HepG2 (cell line): ENCODE measurements around the gene NOXO1. TPM values are rescaled to one million over a fixed set of nuclear protein-coding genes. Genes with fewer than 3 reads are reported as not detected.

Source experiments
- ATF4 ChIP-seq, 2 experiments: fragments of 450-650 bp in 1 of 2; sonication (generic) in 1 of 2; formaldehyde crosslinking; IDR thresholded peaks; 2 replicates each; pipeline versions ENCODE4 v1.5.0 to v1.8.0; 2020 to 2022; ENCODE audit warnings: mild to moderate bottlenecking in 1 of 2, missing genetic modification reagents in 1 of 2
- ATF5 ChIP-seq: sonication (generic); formaldehyde crosslinking; IDR thresholded peaks from 2 replicates; pipeline ENCODE4 v1.4.0; 2020; ENCODE audit warnings: mild to moderate bottlenecking, low read depth, missing genetic modification reagents
- ESRRA ChIP-seq: sonication (generic); formaldehyde crosslinking; IDR thresholded peaks from 2 replicates; pipeline ENCODE4 v1.5.1; 2020; ENCODE audit warnings: mild to moderate bottlenecking, low read depth, missing genetic modification reagents
- FOSL2 ChIP-seq: sonication (generic); formaldehyde crosslinking; IDR thresholded peaks from 2 replicates; pipeline ENCODE4 v1.4.0; 2020; ENCODE audit warnings: missing genetic modification reagents
- GZF1 ChIP-seq: sonication (generic); formaldehyde crosslinking; IDR thresholded peaks from 2 replicates; pipeline ENCODE4 v1.5.1; 2020; ENCODE audit warnings: mild to moderate bottlenecking, missing genetic modification reagents
- JUN ChIP-seq: sonication (generic); formaldehyde crosslinking; IDR thresholded peaks from 2 replicates; pipeline ENCODE4 v1.4.0; 2020; ENCODE audit warnings: mild to moderate bottlenecking, missing genetic modification reagents
- REXO4 ChIP-seq: sonication (generic); formaldehyde crosslinking; IDR thresholded peaks from 2 replicates; pipeline ENCODE4 v1.8.0; 2022; ENCODE audit warnings: missing genetic modification reagents, mild to moderate bottlenecking, borderline replicate concordance
- RXRA ChIP-seq: sonication (generic); formaldehyde crosslinking; IDR thresholded peaks from 2 replicates; pipeline ENCODE4 v1.5.1; 2020; ENCODE audit warnings: missing genetic modification reagents
- SP5 ChIP-seq: IDR thresholded peaks from 2 replicates; pipeline ENCODE4 v1.6.1; 2016; ENCODE audit warnings: low read depth, borderline replicate concordance
- UBTF ChIP-seq: sonication (generic); formaldehyde crosslinking; IDR thresholded peaks from 2 replicates; pipeline ENCODE4 v1.4.0; 2020; ENCODE audit warnings: mild to moderate bottlenecking, missing genetic modification reagents
- YEATS4 ChIP-seq: sonication (generic); formaldehyde crosslinking; IDR thresholded peaks from 2 replicates; pipeline ENCODE4 v1.4.0; 2020; ENCODE audit warnings: missing genetic modification reagents, borderline replicate concordance
- ZBTB44 ChIP-seq: sonication (generic); formaldehyde crosslinking; IDR thresholded peaks from 2 replicates; pipeline ENCODE4 v1.4.0; 2020; ENCODE audit warnings: missing genetic modification reagents
- ZMYM3 ChIP-seq: sonication (generic); formaldehyde crosslinking; IDR thresholded peaks from 2 replicates; pipeline ENCODE4 v1.5.1; 2020; ENCODE audit warnings: mild to moderate bottlenecking, missing genetic modification reagents
- ZNF17 ChIP-seq: sonication (generic); formaldehyde crosslinking; IDR thresholded peaks from 2 replicates; pipeline ENCODE4 v1.5.0; 2020; ENCODE audit warnings: mild to moderate bottlenecking, missing genetic modification reagents
- ZNF331 ChIP-seq: sonication (generic); formaldehyde crosslinking; IDR thresholded peaks from 2 replicates; pipeline ENCODE4 v1.4.0; 2020; ENCODE audit warnings: missing genetic modification reagents
- ZNF451 ChIP-seq: sonication (generic); formaldehyde crosslinking; IDR thresholded peaks from 2 replicates; pipeline ENCODE4 v1.5.0; 2020; ENCODE audit warnings: mild to moderate bottlenecking, missing genetic modification reagents
- ZNF878 ChIP-seq: sonication (generic); formaldehyde crosslinking; IDR thresholded peaks from 2 replicates; pipeline ENCODE4 v1.8.1; 2023; ENCODE audit warnings: mild to moderate bottlenecking, missing genetic modification reagents, moderate library complexity
- ZSCAN9 ChIP-seq: IDR thresholded peaks from 2 replicates; pipeline ENCODE4 v1.6.1; 2016; ENCODE audit warnings: borderline replicate concordance
- ZUFSP ChIP-seq: sonication (generic); formaldehyde crosslinking; IDR thresholded peaks from 2 replicates; pipeline ENCODE4 v1.9.0; 2021; ENCODE audit warnings: missing genetic modification reagents, mild to moderate bottlenecking, borderline replicate concordance
- polyA plus RNA-seq, 8 experiments: library from polyadenylated mRNA; depleted of rRNA in 3 of 8; stranded (reverse) in 7 of 8; unstranded in 1 of 8; fragments of >200 nt; fragmentation: Illumina TruSeq in 4 of 8; extraction: Trizol in 4 of 8; gene quantifications; 2 replicates each; pipeline versions ENCODE4 v1.2.1 to v1.2.3, GENCODE V29; 2011 to 2016; ENCODE audit warnings: low read depth in 4 of 8, missing spikeins in 1 of 8, mixed read lengths in 1 of 8; ENCODE audit not compliant: insufficient read depth in 1 of 8
- total RNA-seq, 5 experiments: library from RNA; depleted of rRNA; stranded (reverse); fragments of >200 nt; fragmentation: Illumina TruSeq; extraction: Trizol; gene quantifications; 2 replicates each; pipeline ENCODE4 v1.2.3, GENCODE V29; 2016; ENCODE audit warnings: low read depth in 1 of 5

Gene NOXO1
- total and polyA plus RNA-seq, 2 of the 13 experiments (the other 11 are each of a cell fraction or from before 2014, with no cell fraction given) = 0.69 to 1.4 TPM

- TF ChIP-seq UBTF (peak; percentile 61; the same call in 1 of the 2 replicates), SP5 (CRISPR knock-in tag) (no peak), REXO4 (CRISPR knock-in tag) (no peak), ATF5 (0 out of 2 replicates have a peak, but pooled peaks have one; percentile 13), ZMYM3 (CRISPR knock-in tag) (no peak), ZNF878 (CRISPR knock-in tag) (no peak), GZF1 (CRISPR knock-in tag) (no peak), ZNF451 (CRISPR knock-in tag) (peak; percentile 57; the same call in 1 of the 2 replicates), ZNF17 (CRISPR knock-in tag) (no peak), ATF4 (CRISPR knock-in tag; IDR thresholded peaks at IDR 0.05) (no peak), ESRRA (CRISPR knock-in tag) (no peak), YEATS4 (CRISPR knock-in tag) (0 out of 2 replicates have a peak, but pooled peaks have one; percentile 48), ZNF331 (no peak), RXRA (CRISPR knock-in tag) (0 out of 2 replicates have a peak, but pooled peaks have one; percentile 2), JUN (CRISPR knock-in tag) (no peak), FOSL2 (CRISPR knock-in tag) (peak; percentile 38), ZUFSP (CRISPR knock-in tag) (no peak), ZSCAN9 (no peak; the same call in 1 of the 2 replicates), ZBTB44 (CRISPR knock-in tag) (no peak)
Observed at GRCh38 chr16:1941162-1942046, 39.9 kb downstream of the NOXO1 start (continued).
